GM12864 (cell line): Measurements from ENCODE around the gene NRCAM.
A peak's percentile ranks its signal among the peaks of the same experiment; 100 is the strongest.

ENCODE experiments used
- DNase-seq: peaks from one replicate; pipeline ENCODE4 v3.0.0-alpha.2; 2011; ENCODE audit warnings: low read depth
- H3K4me3 ChIP-seq: 2 replicates; pipeline ENCODE4 v1.5.1; 2011; ENCODE audit warnings: mild to moderate bottlenecking, low read depth, low read length, control low read depth
- CTCF ChIP-seq: IDR thresholded peaks from 2 replicates; pipeline ENCODE4 v1.5.1; 2011; ENCODE audit warnings: low read depth, mild to moderate bottlenecking, moderate library complexity, low read length, control low read depth, inconsistent platforms; ENCODE audit errors: missing control alignments

Gene NRCAM

GRCh38 chr7:108103558-108104298 is 352.5 kb downstream of the NRCAM start:
- DNase-seq, result no peak
- no peak overlapping the region for H3K4me3 ChIP-seq
- no peak for TF ChIP-seq CTCF

DNA sequence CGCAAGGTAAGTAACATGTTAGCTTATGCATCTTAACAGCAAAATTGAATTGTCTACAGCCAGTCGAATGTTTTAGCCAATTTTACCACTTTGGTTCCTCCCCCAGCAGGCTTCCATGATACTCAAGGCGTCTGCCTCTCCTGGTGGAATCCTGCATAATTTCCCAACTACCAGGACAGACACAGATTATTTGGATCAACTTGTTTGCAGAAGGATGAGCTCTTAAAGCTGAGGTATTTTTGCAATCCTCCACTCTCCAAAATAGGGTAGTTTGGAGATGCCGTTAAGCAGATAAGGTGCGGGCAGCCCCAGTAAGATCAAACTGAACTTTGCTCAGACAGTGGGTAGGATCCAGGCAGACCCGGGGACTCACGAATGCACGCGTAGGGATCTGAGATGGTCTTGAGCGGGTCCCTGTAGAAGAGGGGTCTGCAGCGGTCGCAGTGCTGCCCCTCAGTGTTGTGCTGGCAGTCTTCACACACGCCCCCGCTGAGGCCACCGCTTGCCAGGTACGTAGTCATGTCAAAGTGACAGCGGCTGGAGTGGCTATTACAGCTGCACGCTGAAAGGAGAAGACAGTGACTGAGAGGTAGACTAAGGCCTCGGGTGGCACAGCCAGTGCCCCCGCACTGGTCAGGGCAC is 353.4 kb downstream of the NRCAM start:
- no peak overlapping the region for H3K4me3 ChIP-seq
- DNase-seq, result no peak
- TF ChIP-seq CTCF, result no peak

DNA sequence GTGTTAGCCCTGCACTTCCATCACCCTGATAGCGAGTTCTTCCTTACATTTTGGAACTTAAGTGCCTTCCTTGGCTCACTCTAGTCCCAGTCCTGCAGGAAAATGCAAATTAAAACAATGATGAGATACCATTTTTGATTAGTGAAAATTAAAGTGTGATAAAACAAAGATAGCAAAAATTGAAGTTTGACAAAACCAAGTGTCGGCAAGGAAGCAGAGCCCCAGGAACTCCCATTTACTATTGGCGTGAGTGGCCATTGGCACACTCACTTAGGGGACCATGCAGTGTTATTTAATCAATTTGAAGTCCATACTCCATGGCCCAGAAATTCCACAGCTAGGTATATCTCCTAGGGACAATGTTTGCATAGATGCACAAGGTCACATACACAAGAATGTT is 354.5 kb downstream of the NRCAM start:
- no peak overlapping the region for H3K4me3 ChIP-seq
- TF ChIP-seq CTCF, result no peak
- DNase-seq, result no peak

DNA sequence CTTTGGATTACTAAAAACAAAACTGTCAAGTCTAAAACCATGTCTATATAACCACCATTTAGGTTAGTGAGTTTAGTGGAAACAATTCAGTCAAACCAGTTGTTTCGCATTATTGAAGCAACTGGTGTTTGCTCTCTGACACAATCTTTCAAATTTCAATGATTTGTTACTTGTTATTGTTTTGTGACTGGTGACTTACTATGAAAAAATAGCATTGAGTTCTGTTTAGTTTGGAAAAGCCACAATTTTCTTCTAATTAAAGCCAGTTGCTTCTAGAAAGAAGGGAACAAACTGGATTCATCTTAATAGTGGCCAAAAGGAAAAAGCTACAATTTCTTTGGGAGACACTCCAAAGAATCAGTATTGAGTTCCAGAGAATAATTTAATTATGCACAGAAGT is 356.5 kb downstream of the NRCAM start:
- H3K4me3 ChIP-seq, result no peak overlapping the region
- TF ChIP-seq CTCF, result no peak
- DNase-seq, result no peak

GRCh38 chr7:108097703-108098102 is 358.5 kb downstream of the NRCAM start:
- H3K4me3 ChIP-seq, result no peak overlapping the region
- DNase-seq, result no peak
- TF ChIP-seq CTCF, result peak; percentile 34
